Adipocyte (in vitro differentiated cells): ENCODE data around the gene NKX6-1.

ENCODE experiments used
- DNase-seq: peaks from one replicate; pipeline ENCODE4 v3.0.0-alpha.2; 2015; ENCODE audit warnings: low read depth
- H3K27me3 ChIP-seq: replicated peaks from 2 replicates; pipeline ENCODE4 v1.7.0; 2013; ENCODE audit warnings: mild to moderate bottlenecking, low read length, moderate library complexity; ENCODE audit not compliant: control insufficient read depth, insufficient read depth
- H3K36me3 ChIP-seq: 2 replicates; pipeline ENCODE4 v1.7.0; 2013; ENCODE audit warnings: low read length, mild to moderate bottlenecking, moderate library complexity; ENCODE audit not compliant: control insufficient read depth, insufficient read depth, severe bottlenecking
- H3K4me1 ChIP-seq: 2 replicates; pipeline ENCODE4 v1.7.0; 2013; ENCODE audit warnings: mild to moderate bottlenecking, low read length, moderate library complexity; ENCODE audit not compliant: control insufficient read depth, insufficient read depth
- H3K4me3 ChIP-seq: 2 replicates; pipeline ENCODE4 v1.7.0; 2013; ENCODE audit warnings: mild to moderate bottlenecking, low read length, moderate library complexity
- H3K9ac ChIP-seq: 2 replicates; pipeline ENCODE4 v1.7.0; 2013; ENCODE audit warnings: mild to moderate bottlenecking, low read length, moderate library complexity
- H3K9me3 ChIP-seq: 2 replicates; pipeline ENCODE4 v1.7.0; 2013; ENCODE audit warnings: mild to moderate bottlenecking, low read length, moderate library complexity; ENCODE audit not compliant: control insufficient read depth

The NKX6-1 gene

GRCh38 chr4:84470204-84470785, 28.8 kb downstream of the NKX6-1 start:
- Histone ChIP-seq H3K36me3 (no peaks in the 10 kb centered on the region), H3K4me3 (no peak overlapping the region), H3K9ac (no peak overlapping the region), H3K27me3 (peaks cover 23% of the 10 kb centered on the region), H3K9me3 (no peaks in the 10 kb centered on the region), H3K4me1 (no peaks in the 10 kb centered on the region)
- no peak for DNase-seq

GRCh38 chr4:84467601-84468000, 31.5 kb downstream of the NKX6-1 start:
- Histone ChIP-seq H3K36me3 (no peaks in the 10 kb centered on the region), H3K4me1 (no peaks in the 10 kb centered on the region), H3K9ac (no peak overlapping the region), H3K27me3 (peaks cover 11% of the 10 kb centered on the region), H3K9me3 (no peaks in the 10 kb centered on the region), H3K4me3 (no peak overlapping the region)
- DNase-seq, result no peak

GRCh38 chr4:84459783-84460182, 39.3 kb downstream of the NKX6-1 start:
- H3K36me3 ChIP-seq, result no peaks in the 10 kb centered on the region
- H3K4me3 ChIP-seq, result no peak overlapping the region
- no peaks in the 10 kb centered on the region for H3K4me1 ChIP-seq
- H3K27me3 ChIP-seq, result peaks cover 20% of the 10 kb centered on the region
- DNase-seq, result no peak
- no peak overlapping the region for H3K9ac ChIP-seq
- peaks cover 5% of the 10 kb centered on the region for H3K9me3 ChIP-seq

GRCh38 chr4:84456157-84456556, 42.9 kb downstream of the NKX6-1 start:
- no peak for DNase-seq
- Histone ChIP-seq H3K4me1 (no peaks in the 10 kb centered on the region), H3K9me3 (peaks cover 3% of the 10 kb centered on the region), H3K9ac (no peak overlapping the region), H3K4me3 (no peak overlapping the region), H3K27me3 (peaks cover 16% of the 10 kb centered on the region), H3K36me3 (no peaks in the 10 kb centered on the region)

GRCh38 chr4:84455697-84456096, 43.4 kb downstream of the NKX6-1 start:
- Histone ChIP-seq H3K27me3 (peaks cover 14% of the 10 kb centered on the region), H3K9me3 (no peaks in the 10 kb centered on the region), H3K36me3 (no peaks in the 10 kb centered on the region), H3K9ac (no peak overlapping the region), H3K4me1 (no peaks in the 10 kb centered on the region), H3K4me3 (no peak overlapping the region)
- DNase-seq, result no peak

GRCh38 chr4:84451546-84451945, 47.5 kb downstream of the NKX6-1 start:
- Histone ChIP-seq H3K4me1 (no peaks in the 10 kb centered on the region), H3K27me3 (peaks cover 10% of the 10 kb centered on the region), H3K9ac (no peak overlapping the region), H3K36me3 (no peaks in the 10 kb centered on the region), H3K4me3 (no peak overlapping the region), H3K9me3 (no peaks in the 10 kb centered on the region)
- DNase-seq, result peak; percentile 8

- no peaks in the 10 kb centered on the region for H3K9me3 ChIP-seq
- no peak for DNase-seq
- no peaks in the 10 kb centered on the region for H3K36me3 ChIP-seq
- H3K4me3 ChIP-seq, result no peak overlapping the region
- no peaks in the 10 kb centered on the region for H3K4me1 ChIP-seq
- H3K27me3 ChIP-seq, result peaks cover 6% of the 10 kb centered on the region
- no peak overlapping the region for H3K9ac ChIP-seq
Measured at GRCh38 chr4:84443523-84443922, 55.6 kb downstream of the NKX6-1 start.

GRCh38 chr4:84442778-84443177, 56.3 kb downstream of the NKX6-1 start:
- no peak for DNase-seq
- Histone ChIP-seq H3K27me3 (peaks cover 9% of the 10 kb centered on the region), H3K9me3 (no peaks in the 10 kb centered on the region), H3K36me3 (no peaks in the 10 kb centered on the region), H3K9ac (no peak overlapping the region), H3K4me3 (no peak overlapping the region), H3K4me1 (no peaks in the 10 kb centered on the region)
